ENCODE data around the gene SLC16A10.

DNA sequence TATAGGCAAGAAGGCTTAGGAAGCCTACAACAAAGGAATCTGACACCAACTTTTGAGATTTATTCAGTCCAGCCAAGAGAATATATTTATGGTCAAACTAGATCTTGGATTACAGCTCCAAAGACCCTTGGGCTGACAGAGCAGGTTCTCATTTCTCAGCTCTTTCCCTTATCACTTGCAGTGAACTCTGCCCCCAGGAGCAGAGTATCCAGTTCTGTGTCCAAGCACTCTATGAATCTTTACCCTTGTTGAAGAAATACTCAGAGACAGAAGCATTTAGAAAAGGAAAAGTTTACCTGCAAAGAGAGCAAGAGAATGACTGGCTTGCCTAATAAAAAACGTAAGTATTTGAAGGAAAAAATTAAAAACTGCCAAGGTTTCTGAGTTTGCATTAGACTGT lies 190.5 kb downstream of the SLC16A10 start:
- TF ChIP-seq, protein P1, sequence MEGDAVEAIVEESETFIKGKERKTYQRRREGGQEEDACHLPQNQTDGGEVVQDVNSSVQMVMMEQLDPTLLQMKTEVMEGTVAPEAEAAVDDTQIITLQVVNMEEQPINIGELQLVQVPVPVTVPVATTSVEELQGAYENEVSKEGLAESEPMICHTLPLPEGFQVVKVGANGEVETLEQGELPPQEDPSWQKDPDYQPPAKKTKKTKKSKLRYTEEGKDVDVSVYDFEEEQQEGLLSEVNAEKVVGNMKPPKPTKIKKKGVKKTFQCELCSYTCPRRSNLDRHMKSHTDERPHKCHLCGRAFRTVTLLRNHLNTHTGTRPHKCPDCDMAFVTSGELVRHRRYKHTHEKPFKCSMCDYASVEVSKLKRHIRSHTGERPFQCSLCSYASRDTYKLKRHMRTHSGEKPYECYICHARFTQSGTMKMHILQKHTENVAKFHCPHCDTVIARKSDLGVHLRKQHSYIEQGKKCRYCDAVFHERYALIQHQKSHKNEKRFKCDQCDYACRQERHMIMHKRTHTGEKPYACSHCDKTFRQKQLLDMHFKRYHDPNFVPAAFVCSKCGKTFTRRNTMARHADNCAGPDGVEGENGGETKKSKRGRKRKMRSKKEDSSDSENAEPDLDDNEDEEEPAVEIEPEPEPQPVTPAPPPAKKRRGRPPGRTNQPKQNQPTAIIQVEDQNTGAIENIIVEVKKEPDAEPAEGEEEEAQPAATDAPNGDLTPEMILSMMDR (IDR thresholded peaks at IDR 0.05) = no peak
- TF ChIP-seq POLR2A (IDR thresholded peaks at IDR 0.05) (no peak), POLR2AphosphoS5 (IDR thresholded peaks at IDR 0.05) (no peak)

Data from breast epithelium (tissue), 3 donors.